Amniotic stem cell (primary cell): ENCODE results near the gene LBHD2.
A peak's percentile ranks its signal among the peaks of the same experiment; 100 is the strongest.
"Not testable (repeated sequence)": the region's sequence is repeated elsewhere in the genome, so short reads cannot be mapped to it uniquely, and the experiment has no call there.

ENCODE experiments used
- DNase-seq: peaks from one replicate; lab custom pipeline; 2025; lab: John Stamatoyannopoulos, UW

LBHD2 gene

DNA sequence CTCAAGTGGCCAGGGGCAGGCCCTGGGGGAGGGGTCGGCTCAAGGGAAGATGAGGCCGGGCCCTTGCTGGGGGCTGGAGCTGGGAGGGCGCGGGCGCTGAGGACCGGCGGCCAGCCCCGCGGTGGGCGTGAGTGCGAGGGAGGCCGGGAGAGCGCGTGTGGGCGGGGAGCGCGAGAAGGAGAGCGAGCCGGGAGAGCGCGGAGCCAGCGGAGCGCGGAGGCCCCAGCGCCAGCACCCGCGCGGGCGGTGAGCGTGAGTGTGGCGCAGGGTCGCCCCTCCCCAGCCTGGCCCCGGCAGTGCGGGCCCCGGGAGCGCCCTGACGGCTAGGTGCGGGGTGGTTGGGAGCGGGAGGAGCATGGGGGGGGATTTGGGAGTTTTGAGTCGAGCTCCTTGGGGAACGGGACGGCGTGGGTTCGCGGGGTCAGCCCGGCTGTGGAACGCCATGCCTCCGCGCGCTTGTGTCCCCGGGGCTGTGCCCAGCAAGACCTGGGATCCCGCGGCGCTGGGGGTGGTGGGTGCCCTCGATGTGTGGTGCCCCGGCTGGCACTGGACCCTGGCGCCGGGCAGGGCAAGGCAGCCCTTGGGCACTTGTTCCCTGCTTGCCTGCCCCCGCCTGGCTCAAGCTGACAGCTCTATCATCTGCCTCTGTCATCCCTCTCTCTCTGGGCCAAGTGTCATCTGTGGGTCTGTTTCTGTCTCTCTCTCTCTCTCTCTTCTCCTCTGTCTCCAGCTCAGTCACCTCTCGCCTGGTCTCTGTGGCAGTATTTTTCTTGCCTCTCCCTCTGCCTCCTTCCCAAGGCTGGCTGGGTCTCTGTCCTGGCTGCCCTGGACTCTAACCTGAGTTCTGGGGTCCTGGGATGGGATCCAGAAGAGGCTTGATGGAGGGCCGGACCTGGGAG lies at the start of gene LBHD2:
Gene LBHD2 (plus strand): TSS at position 190 of the 899 bp plus-strand sequence. CDS start 1,803 bp downstream, outside the sequence.
- DNase-seq = no peak

GRCh38 chr14:103041464-103041863 lies 42.5 kb upstream of the LBHD2 start:
- no peak for DNase-seq

DNA sequence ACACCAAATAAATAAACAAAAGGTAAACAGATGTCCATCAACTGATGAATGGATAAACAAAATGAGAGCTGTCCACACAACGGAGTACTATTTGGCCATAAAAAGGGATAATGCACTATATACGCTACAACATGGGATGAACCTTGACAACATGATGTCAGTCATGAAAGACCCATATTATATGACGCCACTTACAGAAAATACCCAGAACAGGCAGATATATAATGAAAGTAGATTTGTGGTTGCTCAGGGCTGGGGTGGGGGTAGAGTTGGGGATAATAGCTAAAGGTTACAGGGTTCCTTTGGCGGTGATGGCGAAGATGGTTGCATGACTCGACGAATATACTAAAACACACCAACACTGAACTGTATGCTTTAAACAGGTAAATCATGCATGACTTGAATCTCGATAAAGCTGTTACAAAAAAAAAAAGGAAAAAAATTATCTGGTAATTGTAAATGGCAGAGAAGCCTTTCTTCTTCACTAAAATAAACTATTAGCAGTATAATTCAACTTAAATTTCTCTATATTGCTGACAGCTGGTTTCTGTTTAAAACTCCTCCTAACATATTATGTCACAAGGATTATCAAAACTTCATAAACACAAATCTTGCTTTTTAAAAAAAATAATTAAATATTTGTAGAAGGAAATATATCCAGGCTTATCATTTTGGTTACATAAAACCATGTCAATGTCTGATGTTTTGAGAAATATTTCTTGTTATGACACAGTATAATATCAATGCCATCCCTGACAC lies 40.6 kb upstream of the LBHD2 start:
- DNase-seq = no peak

GRCh38 chr14:103045371-103045869 lies 38.6 kb upstream of the LBHD2 start:
- no peak for DNase-seq

DNA sequence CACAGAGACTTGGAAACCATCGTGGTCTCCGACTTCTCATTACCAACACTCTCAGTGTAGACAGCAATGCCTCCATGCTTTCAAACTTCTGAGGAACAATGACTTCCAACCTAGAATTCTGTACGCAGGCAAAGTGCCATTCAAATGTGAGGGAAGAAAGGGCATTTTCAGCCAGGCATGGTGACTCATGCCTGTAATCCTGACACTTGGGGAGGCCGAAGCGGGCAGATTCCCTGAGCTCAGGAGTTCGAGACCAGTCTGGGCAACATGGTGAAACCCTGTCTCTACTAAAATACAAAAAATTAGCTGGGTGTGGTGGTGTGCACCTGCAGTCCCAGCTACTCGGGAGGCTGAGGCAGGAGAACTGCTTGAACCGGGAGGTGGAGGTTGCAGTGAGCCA lies 36.6 kb upstream of the LBHD2 start:
- DNase-seq = not testable (repeated sequence)

DNA sequence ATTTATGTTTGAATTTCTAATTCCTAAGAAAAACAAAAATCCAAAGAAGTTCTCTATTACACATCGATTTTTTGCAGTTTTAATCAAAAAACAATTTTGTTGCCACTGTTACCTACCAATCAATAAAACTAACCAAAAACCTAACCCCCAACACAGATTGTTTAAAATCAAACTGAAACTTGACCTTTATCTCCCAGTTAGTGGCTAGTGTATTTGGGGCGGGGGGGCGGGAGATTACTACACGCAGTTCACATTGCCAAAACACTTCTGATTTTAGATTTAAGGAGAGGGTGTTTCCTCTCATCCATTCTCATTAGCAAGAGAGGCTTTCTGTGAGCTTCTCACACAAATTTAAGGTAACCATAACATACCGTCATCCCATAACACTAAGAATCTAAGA lies 33.1 kb upstream of the LBHD2 start:
- DNase-seq = no peak

DNA sequence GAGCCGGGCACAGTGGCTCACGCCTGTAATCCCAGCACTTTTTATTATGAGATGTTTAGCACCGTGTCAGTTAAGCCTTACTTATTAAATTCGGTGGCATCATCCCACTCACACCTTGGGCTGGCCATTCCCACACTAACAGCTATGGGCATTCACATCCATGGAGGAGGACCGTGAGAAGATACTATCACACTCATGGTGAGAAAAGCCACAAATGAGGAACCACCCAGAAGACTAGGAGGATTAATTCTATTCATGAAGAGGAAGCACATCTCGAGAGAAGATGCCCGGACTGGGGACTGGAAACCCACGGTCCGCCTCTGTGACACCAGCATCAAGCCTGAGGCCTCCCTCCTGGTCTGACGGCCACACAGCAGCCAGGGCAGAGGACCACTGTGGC lies 31.6 kb upstream of the LBHD2 start:
- DNase-seq = no peak

DNA sequence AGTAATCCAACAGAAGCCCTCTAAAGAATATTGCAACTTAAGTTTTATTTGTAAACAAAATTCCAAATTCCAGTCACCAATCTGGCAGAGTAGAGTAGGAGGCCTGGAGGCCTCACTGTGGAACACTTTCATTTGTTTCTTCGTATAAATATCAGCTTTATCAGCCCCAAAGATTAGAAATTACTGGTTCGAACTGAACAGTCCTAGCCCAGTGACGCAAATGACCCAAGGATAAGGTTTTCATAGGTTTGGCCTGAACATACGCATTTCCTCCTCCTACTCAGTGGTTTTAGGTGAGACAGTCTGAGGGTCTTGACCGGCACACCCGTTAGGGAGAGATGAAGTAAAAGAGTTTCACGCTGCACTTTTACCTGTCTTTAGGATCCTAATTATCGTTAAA lies 28.3 kb upstream of the LBHD2 start:
- no peak for DNase-seq

- no peak for DNase-seq
Measured at GRCh38 chr14:103056322-103057027, 27.5 kb upstream of the LBHD2 start.

DNA sequence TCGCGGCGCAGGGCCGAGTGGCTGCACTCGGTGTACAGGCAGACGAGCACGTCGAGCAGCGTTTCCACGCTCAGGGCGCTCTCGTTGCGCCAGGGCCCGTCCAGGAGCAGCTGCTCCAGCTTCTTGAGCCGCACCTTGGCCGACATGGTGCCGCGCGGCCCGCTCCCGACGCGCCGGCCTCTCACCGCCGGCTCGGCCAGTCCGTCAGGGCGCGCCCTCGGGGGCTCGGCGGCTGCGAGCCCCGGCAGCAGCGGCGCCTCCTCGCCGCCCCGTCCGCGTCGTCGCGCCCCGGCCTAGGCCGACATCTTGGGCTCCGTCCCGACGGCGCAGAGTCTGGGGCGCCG lies 27.0 kb upstream of the LBHD2 start:
- DNase-seq = no peak

GRCh38 chr14:103057372-103058163 lies 26.4 kb upstream of the LBHD2 start, which contains the start of gene CDC42BPB:
CDC42BPB (minus strand) TSS chr14:103057549; CDS start chr14:103057173, 376 bp downstream.
- DNase-seq = peak; percentile 65

DNA sequence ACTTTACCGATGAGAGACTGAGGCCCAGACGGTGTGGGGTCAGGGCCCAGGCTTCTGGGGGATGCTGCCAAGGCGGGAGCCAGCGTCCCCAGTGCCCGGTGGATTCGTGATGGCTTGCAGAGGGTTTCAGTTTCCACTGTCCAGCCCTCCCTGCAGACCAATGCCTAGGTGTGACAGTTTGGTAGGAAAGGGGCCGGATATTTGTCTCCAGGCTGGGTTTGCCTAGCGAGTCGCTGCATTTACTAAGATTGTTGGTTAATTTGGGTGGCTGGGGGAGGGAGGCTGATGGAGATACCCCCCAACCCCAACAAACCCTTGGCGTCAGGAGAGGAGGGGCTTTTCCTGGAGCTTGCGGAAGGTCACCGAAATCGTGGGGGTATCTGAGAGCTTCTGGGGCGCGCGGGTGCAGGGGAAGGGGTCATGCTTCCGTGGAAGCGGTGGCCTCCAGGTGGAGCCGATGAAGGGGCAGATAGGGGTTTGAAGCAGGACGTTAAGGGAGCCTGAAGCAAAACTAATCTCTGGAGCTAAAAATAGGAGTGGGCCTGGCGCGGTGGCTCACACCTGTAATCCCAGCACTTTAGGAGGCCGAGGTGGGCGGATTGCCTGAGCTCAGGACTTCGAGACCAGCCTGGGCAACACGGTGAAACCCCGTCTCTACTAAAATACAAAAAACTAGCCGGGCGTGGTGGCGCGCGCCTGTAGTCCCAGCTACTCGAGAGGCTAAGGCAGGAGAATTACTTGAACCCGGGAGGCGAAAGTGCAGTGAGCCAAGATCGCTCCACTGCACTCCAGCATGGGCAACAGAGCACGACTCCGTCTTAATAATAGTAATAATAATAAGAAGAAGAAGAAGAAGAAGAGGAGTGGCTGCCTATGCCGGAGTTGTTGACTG lies 25.6 kb upstream of the LBHD2 start:
- no peak for DNase-seq

- no peak for DNase-seq
Measured at GRCh38 chr14:103059556-103059955, 24.5 kb upstream of the LBHD2 start.

GRCh38 chr14:103061482-103061976 lies 22.5 kb upstream of the LBHD2 start:
- DNase-seq = no peak

GRCh38 chr14:103064436-103064835 lies 19.6 kb upstream of the LBHD2 start:
- no peak for DNase-seq

DNA sequence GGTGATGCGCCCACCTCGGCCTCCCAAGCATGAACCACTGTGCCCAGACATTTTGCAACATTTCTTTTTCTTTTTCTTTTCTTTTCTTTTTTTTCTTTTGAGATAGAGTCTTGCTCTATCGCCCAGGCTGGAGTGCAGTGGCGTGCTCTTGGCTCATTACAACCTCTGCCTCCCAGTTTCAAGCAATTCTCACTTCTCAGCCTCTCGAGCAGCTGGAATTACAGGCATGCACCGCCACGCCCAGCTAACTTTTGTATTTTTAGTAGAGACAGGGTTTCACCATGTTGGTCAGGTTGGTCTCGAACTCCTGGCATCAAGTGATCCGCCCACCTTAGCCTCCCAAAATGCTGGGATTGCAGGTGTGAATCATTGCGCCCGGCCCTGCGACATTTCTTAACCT lies 19.0 kb upstream of the LBHD2 start:
- DNase-seq = no peak

DNA sequence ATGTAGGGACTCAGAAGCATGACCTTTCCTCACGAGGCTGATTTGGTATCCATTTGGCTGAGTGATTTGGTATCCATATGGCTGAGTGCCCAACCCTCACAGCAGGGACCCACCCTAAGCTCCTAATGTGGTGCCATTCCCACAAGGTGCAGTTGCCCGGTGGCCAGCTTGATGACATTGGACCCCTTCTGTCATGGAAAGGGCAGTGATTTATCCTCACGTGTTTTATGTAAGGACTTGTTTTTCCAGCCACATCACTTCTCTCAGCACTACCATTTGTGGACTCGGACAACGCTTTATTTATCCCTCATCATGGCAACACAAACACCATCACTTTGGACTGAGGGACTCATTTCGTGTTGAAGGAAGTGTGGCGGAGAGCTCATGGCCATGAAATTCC lies 18.1 kb upstream of the LBHD2 start:
- no peak for DNase-seq

- no peak for DNase-seq
Measured at GRCh38 chr14:103066399-103066798, 17.6 kb upstream of the LBHD2 start.

DNA sequence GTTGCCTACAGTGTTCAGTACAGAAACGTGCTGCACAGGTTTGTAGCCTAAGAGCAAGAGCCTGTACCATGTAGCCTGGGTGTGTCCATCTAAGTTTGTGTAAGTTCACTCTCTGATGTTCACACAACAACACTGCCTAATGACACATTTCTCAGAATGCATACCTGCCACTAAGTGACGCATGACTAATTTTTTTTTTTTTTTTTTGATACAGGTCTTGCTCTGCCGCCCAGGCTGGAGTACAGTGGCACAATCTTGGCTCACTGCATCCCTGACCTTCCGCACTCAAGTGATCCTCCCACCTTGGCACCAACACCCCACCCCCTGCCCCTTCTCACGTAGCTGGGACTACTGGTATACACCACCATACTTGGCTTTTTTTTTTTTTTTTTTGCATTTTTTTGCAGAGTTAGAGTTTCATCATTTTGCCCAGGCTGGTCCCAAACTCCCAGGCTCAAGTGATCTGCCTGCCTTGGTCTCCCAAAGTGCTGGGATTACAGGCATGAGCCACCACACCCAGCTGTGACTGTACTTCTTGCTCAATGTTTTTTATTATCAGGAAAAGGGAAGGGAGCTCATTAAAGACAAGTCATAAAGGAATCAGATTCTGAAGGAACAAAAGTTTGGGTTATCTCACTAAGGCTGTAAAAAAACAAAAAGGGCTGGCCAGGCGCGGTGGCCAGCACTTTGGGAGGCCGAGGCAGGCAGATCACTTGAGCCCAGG lies 16.6 kb upstream of the LBHD2 start:
- no peak for DNase-seq
